ENCODE results near the gene SOX15. TPM values are rescaled to one million over a fixed set of nuclear protein-coding genes. Genes with fewer than 3 reads are reported as not detected.
A peak's percentile ranks its signal among the peaks of the same experiment; 100 is the strongest.
"Not testable (repeated sequence)": the region's sequence is repeated elsewhere in the genome, so short reads cannot be mapped to it uniquely, and the experiment has no call there.

SOX15 gene
- total and polyA plus RNA-seq, 2 of the 4 experiments (the other 2 are of a cell fraction): 0.18 to 0.62 TPM

DNA sequence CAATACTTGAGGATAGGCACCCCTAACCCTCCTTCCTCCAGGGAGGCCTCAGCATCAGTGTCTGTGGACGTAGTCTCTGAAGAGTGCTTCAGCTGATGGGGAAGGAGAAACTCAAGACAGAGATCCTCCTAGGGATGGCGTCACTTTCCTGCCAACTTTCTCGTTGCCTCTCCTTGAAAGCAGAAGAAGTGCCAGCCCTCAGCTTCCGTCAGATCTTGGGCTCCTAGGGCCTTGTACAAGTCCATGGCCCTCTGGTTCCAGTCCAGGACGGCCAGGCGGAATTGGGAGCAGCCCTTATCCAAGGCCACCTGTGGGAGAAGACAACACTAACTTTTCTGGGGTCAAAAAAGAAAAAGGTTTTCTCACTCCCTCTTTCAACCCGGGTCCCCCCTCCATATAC, 36.4 kb upstream of the SOX15 start:
- H3K36me3 ChIP-seq (ENCODE audit: control insufficient read depth, insufficient read depth, low read length): peaks cover 4% of the 10 kb centered on the region
- in situ Hi-C loops (cut with MboI; ENCODE audit: low sequenced_read_pairs): no loop called here
- H3K4me3 ChIP-seq (ENCODE audit: insufficient read depth, low read depth, low read length): no peak overlapping the region
- no peak overlapping the region for H3K27ac ChIP-seq (ENCODE audit: insufficient read depth, low read length)
- H3K27me3 ChIP-seq (ENCODE audit: control insufficient read depth, insufficient read depth, low read length): no peaks in the 10 kb centered on the region
- ATAC-seq (ENCODE audit: low read depth) (no peak), DNase-seq (no peak)
- H3K79me1 ChIP-seq (ENCODE audit: low read depth in 1 of 2, low read length in 2 of 2): peaks cover 6 to 12% of the 10 kb centered on the region in 2 experiments
- POLR2A ChIA-PET (ENCODE audit: unreplicated experiment): no interaction called here
- dilution Hi-C loops (cut with HindIII; ENCODE audit: low sequenced_read_pairs, unreplicated experiment): no loop called here
- H4K5ac ChIP-seq (ENCODE audit: low read depth, low read length): no peak overlapping the region
- peak overlapping the region; percentile 2; the same call in 1 of the 2 replicates for H2AK5ac ChIP-seq (ENCODE audit: low read depth, low read length)
- H2AK9ac ChIP-seq (replicated peaks; ENCODE audit: low read depth, low read length, poor library complexity): no peak overlapping the region
- no peaks in the 10 kb centered on the region for H4K20me1 ChIP-seq (ENCODE audit: insufficient read depth, low read length)
- no peak overlapping the region for H4K8ac ChIP-seq (ENCODE audit: low read depth in 2 of 2, low read length in 2 of 2)
- peaks cover 4% of the 10 kb centered on the region; the same call in 1 of the 2 replicates for H3K4me1 ChIP-seq (ENCODE audit: control insufficient read depth, insufficient read depth, low read length)
- H3K18ac ChIP-seq (ENCODE audit: low read depth, low read length): no peak overlapping the region
- no peaks in the 10 kb centered on the region for H3K9me3 ChIP-seq (ENCODE audit: control insufficient read depth, insufficient read depth, low read length)
- H2BK15ac ChIP-seq (ENCODE audit: low read depth, low read length): no peak overlapping the region
- CTCF ChIA-PET: interaction anchor here (0.7 kb wide), 1 partner anchor 61 kb away, joined by 3 read pairs; the partner anchor contains the start of gene TP53
- H3K4me2 ChIP-seq (ENCODE audit: low read depth, low read length): peak overlapping the region; percentile 91; the same call in 1 of the 2 replicates
- H3K14ac ChIP-seq (replicated peaks; ENCODE audit: low read depth, low read length): no peak overlapping the region; the same call in 1 of the 2 replicates
- no peak overlapping the region for H2AFZ ChIP-seq (replicated peaks; ENCODE audit: low read length, poor library complexity)
- intact Hi-C loops (cut with micrococcal nuclease): no loop called here
- no peak overlapping the region for H3K56ac ChIP-seq (ENCODE audit: extremely low read depth, insufficient read depth, low read length)
- 94% methylated on average over 4 of the region's 7 CpGs; no CpG with 5 or more reads in 1 of the 2 experiments for WGBS, 2 experiments (ENCODE audit: extremely low coverage in 2 of 2, insufficient read length in 1 of 2)
- H2BK120ac ChIP-seq (ENCODE audit: low read depth, low read length): no peak overlapping the region
- H3K9ac ChIP-seq (ENCODE audit: low read depth, low read length): peak overlapping the region; percentile 98; the same call in 1 of the 2 replicates
- TF ChIP-seq RAD21 (IDR thresholded peaks at IDR 0.05; ENCODE audit: low read length): no peak
- TF ChIP-seq NFE2L2 (IDR thresholded peaks at IDR 0.05; ENCODE audit: low read depth, low read length): no peak
- no peak for TF ChIP-seq MAZ (IDR thresholded peaks at IDR 0.05; ENCODE audit: borderline replicate concordance, low read depth, low read length)
- TF ChIP-seq RCOR1 (IDR thresholded peaks at IDR 0.05; ENCODE audit: insufficient replicate concordance, low read length): no peak
- no peaks in the 10 kb centered on the region for H3K9me1 ChIP-seq (ENCODE audit: insufficient read depth, low read length)
- no peak overlapping the region for H3K4ac ChIP-seq (ENCODE audit: low read depth, low read length)
- no peak overlapping the region for H4K91ac ChIP-seq (ENCODE audit: insufficient read depth, low read depth, low read length)
- BruUV-seq (replicated peaks): no TSS peak
- 0 out of 2 replicates have a peak overlapping the region, but pooled peaks have one; percentile 1 for H3K23ac ChIP-seq (ENCODE audit: low read depth, low read length)
- no peak overlapping the region for H2BK20ac ChIP-seq (ENCODE audit: low read depth, low read length)
- H2BK5ac ChIP-seq (ENCODE audit: low read depth, low read length, poor library complexity, severe bottlenecking): no peak overlapping the region

DNA sequence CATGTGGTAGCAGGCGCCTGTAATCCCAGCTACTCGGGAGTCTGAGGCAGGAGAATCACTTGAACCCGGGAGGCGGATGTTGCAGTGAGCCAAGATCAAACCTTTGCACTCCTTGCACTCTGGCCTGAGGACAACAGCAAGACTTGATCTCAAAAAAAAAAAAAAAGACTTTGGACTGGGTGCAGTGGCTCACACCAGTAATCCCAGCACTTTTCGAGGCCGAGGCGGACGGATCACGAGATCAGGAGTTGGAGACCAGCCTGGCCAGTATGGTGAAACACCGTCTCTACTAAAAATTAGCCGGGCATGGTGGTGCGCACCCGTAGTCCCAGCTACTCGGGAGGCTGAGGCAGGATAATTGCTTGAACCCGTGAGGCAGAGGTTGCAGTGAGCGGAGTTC, 35.9 kb upstream of the SOX15 start:
- H2AK5ac ChIP-seq (ENCODE audit: low read depth, low read length); H4K8ac ChIP-seq (ENCODE audit: low read depth in 2 of 2, low read length in 2 of 2); H3K23ac ChIP-seq (ENCODE audit: low read depth, low read length); CTCF ChIA-PET; H3K14ac ChIP-seq (replicated peaks; ENCODE audit: low read depth, low read length); H3K9me3 ChIP-seq (ENCODE audit: control insufficient read depth, insufficient read depth, low read length); H3K4me1 ChIP-seq (ENCODE audit: control insufficient read depth, insufficient read depth, low read length); H4K5ac ChIP-seq (ENCODE audit: low read depth, low read length); in situ Hi-C loops (cut with MboI; ENCODE audit: low sequenced_read_pairs); H2AFZ ChIP-seq (replicated peaks; ENCODE audit: low read length, poor library complexity); intact Hi-C loops (cut with micrococcal nuclease); POLR2A ChIA-PET (ENCODE audit: unreplicated experiment); H2BK5ac ChIP-seq (ENCODE audit: low read depth, low read length, poor library complexity, severe bottlenecking); H3K27ac ChIP-seq (ENCODE audit: insufficient read depth, low read length); H3K4me3 ChIP-seq (ENCODE audit: insufficient read depth, low read depth, low read length); H3K27me3 ChIP-seq (ENCODE audit: control insufficient read depth, insufficient read depth, low read length); H2BK20ac ChIP-seq (ENCODE audit: low read depth, low read length); H3K9ac ChIP-seq (ENCODE audit: low read depth, low read length); H3K56ac ChIP-seq (ENCODE audit: extremely low read depth, insufficient read depth, low read length); H4K20me1 ChIP-seq (ENCODE audit: insufficient read depth, low read length); ATAC-seq (ENCODE audit: low read depth); H3K18ac ChIP-seq (ENCODE audit: low read depth, low read length); H3K36me3 ChIP-seq (ENCODE audit: control insufficient read depth, insufficient read depth, low read length); H2BK120ac ChIP-seq (ENCODE audit: low read depth, low read length); BruUV-seq (replicated peaks); H2BK15ac ChIP-seq (ENCODE audit: low read depth, low read length); H3K4ac ChIP-seq (ENCODE audit: low read depth, low read length); dilution Hi-C loops (cut with HindIII; ENCODE audit: low sequenced_read_pairs, unreplicated experiment); H3K9me1 ChIP-seq (ENCODE audit: insufficient read depth, low read length); DNase-seq; H4K91ac ChIP-seq (ENCODE audit: insufficient read depth, low read depth, low read length); H2AK9ac ChIP-seq (replicated peaks; ENCODE audit: low read depth, low read length, poor library complexity); H3K4me2 ChIP-seq (ENCODE audit: low read depth, low read length): not testable (repeated sequence)
- H3K79me1 ChIP-seq (ENCODE audit: low read depth in 1 of 2, low read length in 2 of 2): peaks cover 6 to 12% of the 10 kb centered on the region in 2 experiments
- WGBS, 2 experiments (ENCODE audit: extremely low coverage in 2 of 2, insufficient read length in 1 of 2): 98% methylated on average over 16 of the region's 16 CpGs; no CpG with 5 or more reads in 1 of the 2 experiments
